ENCODE data around the gene ARL8B.

DNA sequence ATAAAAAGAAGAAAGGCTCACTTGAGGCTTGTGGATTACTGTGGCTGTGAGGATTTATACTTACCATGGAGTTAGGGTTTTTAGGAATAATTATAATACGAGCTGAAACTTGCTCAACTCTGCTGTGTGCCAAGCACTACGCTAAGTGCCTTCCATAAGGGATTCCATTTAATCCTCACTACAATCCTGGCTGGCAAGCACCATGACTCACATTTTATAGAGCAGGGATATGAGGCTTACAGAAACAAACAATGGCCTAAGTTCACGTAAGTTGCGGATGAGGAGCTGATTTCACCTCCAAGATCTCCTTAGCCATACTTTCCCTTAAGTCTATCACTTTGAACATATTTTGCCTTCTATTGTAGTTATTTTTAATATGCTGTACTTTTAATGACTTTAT lies 43.9 kb upstream of the ARL8B start:
- TF ChIP-seq EZH2phosphoT487 (IDR thresholded peaks at IDR 0.05) (no peak), CTCF (IDR thresholded peaks at IDR 0.05) (no peak)
